ENCODE data around the gene TMEM179.

TMEM179 gene

DNA sequence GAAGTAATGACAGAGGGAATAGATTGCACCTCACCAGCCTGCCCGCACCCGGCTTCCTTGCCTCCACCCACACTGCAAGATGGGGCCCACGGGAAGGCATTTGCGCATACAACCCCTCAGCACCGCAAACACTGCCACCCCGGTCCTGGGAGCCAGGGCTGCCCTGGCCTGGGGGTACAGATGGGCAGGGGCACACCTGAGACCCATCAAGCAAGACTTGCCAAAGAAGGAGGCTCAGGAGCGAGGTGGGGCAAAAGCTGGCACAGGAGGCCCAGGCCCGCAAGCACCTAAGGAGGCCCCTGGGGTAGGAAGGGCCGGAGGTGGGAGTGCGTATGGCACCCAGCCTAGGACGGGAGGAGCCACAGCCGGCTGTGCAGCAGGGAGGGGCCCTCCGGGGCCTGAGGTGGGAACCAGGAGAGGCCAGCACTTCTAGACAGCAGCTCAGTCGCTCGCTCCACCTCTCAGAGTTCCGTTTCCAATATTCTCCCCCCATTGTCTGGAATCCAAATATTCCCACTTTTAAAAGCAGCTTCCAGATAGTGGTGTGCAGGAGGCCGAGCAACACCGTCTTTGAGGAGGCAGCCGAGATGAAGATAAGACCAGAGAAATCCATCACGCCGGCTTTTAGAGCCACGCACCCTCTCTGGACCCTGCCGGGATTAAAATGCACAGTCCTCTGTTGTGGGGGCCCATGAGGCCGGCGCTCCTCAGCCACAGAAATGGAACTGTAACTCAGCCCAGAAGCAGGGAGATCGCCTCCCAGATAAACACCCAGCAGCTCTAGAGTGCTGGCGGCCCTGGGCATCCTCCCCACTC is 37.2 kb downstream of the TMEM179 start:
- DNase-seq, result no peak

DNA sequence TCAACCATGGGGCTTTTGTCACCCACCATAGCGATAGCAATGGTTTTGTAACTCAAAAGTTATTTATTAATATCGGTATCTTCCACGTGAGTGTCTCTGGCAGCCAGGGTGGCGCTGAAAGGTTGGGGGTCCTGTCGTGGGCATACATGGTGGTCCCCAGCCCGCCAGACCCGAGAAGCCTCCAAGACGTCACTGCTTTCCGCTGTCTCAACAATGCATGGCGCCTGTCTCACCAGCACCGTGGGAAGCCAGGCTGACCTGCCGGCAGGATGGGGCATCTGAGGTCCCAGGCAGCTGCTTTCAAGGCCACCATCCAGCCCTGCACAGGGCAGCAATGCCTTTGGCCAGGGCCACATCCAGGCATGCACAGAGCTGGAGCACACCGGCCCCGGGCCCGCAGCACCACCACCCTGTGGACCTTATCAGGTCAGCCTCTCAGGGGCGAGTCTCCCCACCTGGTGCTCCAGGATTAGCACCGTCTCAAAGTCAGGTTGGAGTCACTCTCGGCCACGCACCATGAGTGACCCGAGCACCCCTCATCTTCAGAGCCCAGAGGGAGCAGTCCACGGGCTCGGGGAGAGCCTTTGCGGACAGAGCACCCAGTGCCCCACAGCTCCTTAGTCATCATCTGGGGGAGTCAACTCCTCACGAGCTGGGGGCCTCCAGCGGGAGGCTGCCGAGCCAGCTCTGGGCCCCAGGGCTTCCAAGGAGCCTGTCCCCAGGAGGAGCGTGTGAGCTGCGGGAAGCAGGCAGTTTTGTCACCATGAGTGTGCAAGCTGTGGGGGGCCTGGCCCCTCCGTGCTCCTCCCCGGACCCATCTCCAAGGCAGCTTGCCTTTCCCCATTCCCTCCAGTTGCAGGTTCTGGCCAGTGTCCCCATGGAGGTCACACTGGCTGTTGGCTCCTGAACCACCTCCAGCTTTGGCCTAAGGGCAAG is 39.6 kb downstream of the TMEM179 start:
- DNase-seq, result no peak

DNA sequence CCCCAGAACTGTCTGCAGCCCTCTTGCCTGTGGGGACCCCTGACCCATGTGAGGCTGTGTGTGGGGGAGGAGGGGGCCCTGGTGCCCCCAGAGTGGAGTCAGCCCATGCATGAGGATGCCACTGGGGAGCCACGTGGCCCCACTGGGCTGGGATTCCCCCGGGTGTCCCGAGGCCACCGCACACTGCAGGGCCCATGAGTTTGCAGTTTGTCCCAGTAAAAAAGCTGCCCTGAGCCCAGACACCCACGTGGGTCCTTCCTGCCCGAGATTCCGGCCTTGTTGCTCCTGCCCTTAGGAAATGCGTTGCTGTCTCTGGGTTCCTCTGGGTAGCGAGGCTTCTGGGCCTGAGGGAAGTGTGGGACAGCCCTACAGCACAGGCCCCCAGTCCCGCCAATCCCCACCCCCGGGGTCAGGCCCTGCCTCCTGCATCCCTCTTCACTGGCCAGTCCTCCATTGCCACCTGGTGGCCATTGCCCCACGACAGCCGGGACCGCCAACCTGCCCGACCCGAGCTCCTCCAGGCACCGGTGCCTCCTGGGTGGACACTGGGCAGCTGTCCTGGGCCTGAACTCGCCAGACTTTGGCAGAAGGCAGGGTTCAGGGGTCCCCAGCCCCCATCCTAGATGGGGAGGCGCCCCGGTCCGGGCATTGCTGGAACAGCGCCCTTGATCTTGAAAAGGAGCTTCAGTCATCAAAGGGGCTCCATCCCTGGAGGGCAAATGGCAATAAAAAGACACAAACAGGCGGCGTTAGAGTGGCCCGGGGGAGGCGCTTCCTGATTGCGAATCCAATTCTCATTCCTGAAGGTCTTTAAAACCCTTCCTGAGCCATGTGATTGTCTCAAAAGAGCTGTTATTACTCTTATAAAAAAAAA is 40.6 kb downstream of the TMEM179 start:
- DNase-seq, result peak; percentile 79

DNA sequence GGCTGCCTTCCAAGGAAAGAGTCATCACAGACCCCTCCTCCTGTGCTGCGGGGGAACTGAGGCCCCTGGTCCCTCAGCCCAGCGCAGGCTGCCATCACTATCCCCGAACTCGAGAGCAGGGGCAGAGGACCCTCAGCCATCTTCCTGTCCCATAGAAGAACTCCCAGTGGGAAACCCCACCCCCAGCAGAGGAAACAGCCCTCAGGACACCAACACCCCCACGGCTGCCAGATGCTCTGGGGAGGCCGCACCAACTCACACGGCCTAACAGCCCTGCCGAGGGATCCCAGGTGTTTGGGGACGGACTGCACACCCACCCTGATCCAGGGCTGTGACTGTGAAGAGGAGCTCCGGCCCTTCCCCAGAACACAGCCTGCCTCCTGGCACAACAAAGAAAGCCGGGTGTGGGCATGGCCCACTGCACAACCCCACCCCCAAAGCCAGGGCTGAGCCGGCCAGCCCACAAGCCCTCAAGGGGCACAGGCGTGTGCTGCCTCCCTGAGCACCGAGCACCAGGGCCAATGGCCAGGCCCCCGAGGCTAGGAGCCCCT is 41.3 kb downstream of the TMEM179 start:
- no peak for DNase-seq

DNA sequence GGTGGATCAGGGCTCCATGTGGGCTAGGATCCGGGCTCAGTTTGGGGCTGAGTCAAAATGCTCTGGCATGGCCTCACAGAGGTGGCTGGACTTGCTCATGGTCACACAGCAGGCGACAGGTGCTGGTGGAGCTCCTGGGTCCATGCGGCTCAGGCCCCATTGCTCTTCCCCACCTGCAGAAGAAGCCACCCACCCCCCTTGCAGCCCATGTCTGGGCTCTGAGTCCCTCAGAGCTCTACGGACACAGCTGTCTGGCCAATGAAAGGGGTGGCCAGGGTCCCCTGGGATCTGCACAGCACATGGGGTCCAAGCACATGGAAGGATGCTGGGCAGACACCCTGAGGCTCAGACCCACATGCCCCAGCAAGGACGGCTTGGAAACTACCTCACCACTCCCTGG is 42.0 kb downstream of the TMEM179 start:
- DNase-seq, result no peak

DNA sequence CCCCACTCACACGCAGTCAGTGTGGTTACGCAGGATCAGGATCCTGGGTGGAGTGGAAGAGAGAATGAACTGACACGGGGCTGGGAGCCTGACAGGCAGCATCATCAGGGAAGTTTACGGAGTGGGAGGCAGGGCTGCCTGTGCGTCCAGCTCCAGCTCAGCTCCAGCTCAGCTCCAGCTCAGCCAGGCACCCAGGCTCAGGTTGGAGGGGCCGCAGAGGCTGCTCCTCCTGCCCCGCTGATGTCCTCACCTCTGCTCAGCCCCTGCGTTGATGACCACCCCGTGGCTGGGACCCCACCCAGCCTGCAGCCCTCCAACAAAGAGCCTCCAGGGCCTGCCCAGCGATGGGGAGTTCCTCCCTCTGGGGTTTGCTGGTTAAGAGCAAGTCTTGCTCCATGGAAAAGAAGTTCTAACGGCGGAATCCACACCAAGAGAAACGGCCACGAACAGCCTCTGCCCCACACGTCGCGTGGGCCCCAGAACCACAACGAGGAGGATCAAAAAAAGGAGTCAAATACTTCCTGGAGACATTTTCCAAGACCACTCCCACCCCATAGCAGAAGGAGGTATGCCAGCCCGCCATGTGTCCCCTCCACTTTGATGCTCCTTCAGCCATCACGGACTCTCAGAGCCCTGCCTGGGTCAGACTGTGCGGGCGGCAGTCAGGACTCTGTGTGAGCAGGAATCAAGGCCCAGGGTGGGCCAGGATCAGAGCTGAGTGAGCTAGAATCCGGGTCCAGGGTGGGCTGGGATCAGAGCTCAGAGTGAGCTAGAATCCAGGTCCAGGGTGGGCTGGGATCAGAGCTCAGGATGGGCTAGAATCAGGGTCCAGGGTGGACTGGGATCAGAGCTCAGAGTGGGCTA is 42.7 kb downstream of the TMEM179 start:
- DNase-seq, result no peak

DNA sequence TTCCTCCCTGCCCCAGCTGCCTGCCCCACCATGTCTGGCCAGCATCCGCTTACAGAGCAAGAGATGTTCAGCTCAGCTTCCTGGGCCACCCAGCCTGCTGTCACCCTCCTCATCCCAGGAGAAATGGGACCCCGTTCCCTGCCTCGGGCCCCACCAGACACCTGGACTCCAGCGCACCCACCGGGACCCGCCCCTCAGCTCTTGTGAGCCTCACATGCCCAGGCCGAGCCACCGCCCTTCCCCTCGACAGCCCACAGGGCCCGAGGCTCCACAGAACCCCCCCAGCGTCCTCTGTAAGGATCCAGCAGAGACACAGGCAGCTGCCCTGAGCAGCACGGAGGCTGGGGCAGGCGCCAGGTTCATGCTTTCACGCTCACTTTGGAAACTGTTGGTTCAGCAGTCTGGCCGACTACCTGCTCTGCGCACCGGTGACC is 43.4 kb downstream of the TMEM179 start:
- DNase-seq, result no peak

DNA sequence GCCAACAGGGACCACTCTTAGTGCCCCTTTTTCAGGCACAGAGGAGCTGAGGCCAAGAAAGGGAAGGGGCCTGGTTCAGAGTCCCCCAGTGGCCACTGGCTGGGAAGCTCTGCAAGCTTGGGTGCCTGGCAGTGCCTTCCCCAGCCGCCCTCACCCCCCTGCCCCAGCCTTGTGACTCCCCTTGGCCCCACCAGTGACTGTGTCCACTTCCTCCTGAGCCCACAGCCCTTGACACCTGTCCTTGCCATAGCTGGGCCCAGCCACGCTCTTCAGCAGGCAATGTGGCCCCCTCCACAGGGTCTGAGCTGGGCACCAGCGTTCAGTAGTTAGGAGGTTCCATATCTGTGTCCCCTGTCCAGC is 44.0 kb downstream of the TMEM179 start:
- DNase-seq, result no peak

DNA sequence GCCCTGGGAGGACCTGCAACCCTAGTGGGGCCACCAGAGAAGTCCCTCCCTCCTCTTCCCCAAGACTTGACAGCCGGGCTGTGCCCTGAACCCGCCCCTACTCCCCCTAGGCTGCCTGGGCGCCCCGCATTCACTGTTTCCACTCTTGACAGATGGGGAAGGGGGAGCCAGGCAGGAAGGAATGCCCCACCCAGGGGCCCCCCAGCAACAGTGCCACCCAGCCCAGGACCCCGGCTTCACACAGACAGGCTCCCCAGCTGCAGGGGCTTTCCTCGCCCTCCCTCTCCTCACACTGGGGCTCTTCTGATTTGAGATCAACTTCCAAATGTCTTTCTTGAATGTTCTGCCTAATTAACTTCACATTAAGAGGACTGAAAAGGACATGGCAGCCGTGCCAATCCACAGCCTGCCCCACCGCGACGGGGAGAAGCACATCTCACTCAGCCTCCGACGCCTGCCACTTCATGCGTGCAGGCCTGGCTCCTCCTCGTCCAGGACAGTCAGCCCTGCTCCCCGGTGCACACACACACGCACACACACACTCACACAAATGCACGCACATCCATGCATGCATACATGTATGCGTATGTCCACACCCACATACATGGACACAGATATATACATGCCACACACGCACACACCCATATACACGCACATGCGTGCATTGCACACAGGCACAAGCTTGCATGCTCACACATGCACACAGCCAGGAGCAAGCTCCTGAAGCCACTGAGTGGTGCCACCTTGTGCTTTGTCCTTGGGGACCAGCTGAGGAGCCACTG is 44.6 kb downstream of the TMEM179 start:
- DNase-seq, result no peak

DNA sequence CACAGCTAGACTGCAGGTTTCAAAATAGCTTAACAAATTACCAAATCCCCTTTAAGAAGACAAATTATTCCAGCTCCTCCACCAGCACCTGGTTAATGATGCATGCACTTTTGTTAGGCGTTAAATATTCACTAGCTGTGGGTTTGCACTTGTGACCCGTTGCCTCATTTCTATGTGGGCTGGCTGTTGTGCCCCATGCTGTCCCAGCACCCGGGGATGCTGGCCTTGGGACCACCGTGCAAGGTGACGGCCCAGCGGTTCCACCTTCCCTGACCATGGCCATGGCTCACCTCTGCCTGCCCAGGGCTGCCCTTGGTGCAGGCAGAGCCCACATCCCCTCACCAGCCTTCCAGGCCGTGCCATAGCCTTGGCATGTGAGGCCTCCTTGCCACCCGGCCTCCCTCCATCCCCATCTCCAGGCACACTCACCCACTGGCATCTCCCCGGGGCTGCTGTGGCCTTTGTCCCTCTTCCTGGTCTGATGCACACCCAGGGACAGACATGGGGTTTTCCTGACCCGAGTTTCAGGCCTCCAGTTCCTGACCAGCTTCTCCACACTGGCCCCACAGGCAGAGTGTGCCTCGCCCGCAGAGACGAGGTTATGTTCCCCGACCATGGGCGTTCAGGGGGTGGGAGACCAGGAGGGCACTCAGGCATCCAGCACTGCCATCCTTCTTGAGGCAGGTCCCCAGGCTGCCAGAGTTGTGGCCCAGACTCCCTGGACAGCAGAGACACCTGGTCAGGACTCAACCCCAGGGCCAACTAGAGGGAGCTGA is 45.4 kb downstream of the TMEM179 start:
- no peak for DNase-seq

DNA sequence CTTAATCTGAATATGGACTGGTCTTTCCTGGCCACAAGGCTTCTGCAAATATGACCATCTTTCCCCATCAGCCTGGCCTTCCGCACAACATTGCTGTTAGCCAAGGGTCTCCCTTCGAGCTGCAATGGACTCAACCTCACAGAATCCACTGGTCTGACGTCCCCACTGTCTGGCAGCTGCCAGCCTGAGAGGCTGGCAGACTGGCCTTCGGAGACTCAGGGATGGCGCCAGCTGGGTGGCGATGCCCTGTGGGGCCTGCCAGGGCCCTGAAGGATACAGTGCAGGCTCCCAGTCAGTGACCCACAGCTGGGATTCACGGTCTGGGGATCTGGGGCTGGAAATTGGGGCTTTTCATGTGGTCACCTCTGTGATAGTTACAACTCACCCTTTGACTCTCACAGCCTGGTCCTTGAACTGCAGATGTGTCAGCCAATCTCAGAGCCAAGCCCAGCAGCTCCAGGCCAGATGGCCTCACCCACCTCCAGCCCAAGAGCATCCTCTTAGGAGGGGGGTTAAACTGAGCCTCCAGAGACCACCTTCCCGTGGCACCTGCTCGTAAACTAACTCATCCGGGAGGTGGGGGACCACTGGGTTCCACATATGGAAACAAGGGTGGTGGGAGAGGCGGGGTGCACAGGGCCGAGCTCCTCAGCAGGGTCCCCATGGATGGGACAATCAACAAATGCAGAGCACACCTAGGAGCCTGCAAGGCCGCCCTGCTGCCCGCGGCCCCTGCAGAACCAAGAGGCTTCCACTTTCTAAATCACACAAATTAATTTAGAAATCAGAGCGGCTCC is 46.1 kb downstream of the TMEM179 start:
- no peak for DNase-seq

DNA sequence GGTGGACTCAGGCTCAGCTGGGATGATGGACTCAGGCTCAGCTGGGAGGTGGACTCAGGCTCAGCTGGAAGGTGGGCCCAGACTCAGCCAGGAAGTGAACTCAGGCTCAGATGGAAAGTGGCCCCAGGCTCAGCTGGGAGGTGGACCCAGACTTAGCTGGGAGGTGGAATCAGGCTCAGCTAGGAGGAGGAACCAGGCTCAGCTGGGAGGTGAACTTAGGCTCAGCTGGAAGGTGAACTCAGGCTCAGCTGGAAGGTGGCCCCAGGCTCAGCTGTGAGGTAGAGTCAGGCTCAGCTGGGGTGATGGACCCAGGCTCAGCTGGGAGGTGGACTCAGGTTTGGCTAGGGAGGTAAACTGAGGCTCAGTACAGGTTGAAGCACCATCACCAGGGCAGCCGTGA is 46.8 kb downstream of the TMEM179 start:
- DNase-seq, result no peak

DNA sequence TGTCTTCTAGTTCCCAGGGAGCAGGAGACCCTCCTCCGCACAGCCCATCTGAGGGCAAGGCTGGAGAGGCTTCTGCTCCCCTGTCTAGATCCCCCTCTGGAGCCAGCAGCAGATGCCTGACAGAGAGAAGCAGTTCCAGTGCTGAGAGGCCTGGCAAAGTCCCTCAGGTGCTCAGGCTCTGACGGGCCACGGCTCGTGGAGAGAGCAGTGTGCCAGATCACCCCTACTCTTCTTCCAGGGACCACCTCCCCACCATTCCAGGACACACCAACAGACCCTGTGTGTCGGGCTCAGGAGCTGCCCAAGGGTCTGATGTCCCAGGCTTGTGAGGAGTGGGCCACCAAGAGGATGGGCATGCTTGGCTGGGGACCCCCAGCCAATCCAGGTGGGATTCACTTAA is 47.5 kb downstream of the TMEM179 start:
- no peak for DNase-seq

DNA sequence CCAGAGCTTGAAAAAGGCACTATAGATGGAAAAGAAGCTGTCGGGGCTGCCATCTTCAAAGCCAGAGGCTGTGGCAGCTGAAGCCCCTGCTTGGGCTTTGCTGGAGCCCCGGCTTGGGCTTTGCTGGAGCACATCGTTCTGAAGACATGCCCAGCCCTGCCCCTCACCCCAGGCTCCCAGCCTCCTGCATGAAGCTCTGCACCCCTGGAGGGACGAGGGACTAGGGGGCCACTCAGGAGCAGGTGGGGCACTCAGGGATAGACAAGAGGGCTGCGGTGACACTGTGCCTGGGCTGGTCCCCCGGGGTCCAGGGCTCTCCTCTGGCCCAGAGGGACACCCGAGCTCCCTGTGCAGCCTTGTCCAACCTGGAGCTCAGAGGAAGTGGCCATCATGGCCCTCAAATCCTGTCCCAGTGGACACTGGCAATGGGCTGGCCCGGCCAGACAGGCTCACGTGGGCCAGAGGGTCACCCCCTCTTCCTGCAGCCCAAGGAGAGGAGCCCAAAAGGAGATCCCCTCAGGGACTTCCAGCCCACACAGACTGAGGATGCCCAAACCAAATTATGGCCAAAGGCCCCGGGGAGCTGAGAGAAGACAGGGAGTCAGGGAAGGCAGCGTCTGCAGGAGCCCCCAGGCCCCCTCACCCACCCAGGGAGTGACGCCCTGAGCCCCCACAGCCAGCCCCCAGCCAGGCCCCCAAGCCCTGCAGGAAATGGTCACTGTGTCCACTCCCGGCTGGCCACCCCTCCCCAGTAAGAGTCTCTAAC is 48.1 kb downstream of the TMEM179 start:
- no peak for DNase-seq

DNA sequence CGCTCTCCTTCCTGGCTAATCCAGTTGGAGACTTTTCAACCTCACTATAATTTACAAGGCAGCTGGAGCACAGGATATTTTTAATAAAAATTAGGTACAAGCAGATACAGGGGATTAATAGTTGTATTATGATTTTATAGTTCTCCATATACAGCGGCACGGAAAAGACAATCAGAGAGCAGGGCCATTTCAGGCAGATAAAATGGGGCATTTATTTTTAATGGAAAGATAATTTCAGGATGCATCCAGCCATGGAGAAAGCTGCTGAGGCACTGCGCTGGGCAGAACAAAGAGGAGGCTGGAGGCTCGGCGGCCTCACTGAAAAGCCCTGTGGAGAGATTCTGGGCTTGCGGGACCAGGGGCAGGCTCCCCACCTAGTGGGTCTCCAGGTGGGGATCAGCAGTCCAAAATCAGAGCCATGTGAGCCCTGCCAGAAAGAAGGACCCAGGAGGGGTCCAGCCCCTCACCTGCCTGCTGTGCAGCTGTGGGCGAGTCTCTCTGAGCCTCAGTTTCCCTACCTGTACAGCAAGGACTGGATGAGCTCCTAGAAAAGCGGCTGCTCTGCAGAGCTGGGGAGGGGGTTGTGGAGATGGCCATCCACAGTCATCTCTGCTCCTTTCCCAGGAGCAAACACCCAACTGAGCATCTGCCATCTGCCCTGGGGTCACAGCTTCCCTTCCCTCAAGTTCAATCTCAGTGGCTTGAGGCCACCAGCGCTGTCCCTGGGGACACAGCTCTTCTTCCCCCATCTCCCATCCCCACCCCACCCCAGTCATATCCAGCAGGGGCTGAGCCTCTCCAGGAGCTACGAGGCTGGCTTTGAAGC is 48.9 kb downstream of the TMEM179 start:
- no peak for DNase-seq

DNA sequence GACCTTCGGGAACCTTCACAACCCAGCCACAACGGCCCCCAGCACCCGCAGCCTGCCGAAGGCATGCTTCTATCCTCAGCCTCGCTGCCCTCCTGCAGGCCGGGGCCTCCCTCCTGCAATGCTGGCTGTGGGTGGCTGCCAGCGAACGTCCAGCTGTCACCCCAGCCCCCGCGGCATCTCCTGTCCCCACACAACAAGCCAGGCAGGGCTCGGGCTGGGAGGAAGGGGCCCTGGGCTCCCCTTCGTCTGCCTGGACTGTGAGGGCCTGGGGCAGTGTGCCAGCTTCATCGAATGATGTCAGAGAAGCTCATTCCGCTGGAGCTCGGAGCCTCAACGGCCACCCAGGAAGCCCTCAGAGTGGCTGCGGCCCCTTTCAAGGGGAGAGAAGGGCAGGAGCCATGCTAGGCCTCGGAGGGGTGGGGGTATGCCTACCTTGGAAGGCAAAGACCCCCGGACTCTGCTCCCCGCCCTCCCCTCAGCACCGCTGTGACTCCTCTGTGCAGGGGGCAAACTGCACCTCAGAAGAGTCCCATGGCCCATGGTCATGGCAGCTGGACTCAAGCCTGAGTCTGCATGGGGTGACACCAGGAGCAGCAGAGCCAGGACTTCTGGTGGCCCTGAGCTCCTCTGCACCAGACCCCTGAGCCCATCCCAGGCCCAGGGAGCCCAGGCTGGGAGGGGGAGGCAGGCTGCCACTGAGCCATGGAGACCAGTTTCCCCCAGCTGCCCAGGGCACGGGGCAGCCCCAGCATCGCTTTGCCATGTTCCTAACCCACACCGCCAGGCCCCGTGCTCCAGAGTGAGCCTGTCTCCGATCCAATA is 49.8 kb downstream of the TMEM179 start:
- DNase-seq, result no peak

Measured in activated CD4-positive, alpha-beta T cell treated with anti-CD3 and anti-CD28 coated beads for 48 hours (primary cell).